Ascending aorta (tissue), 2 donors: ENCODE measurements around the gene GULP1. TPM values are rescaled to one million over a fixed set of nuclear protein-coding genes. Genes with fewer than 3 reads are reported as not detected.

Experiments used
- DNase-seq, 2 donors: peaks; one replicate each; pipeline ENCODE4 v3.0.0-alpha.2; 2019; ENCODE audit warnings: low spot score in 2 of 2
- H3K27ac ChIP-seq, 2 donors: fragments of 200-600 bp; sonication (generic); one replicate each; pipeline ENCODE4 v1.5.1; 2016 to 2017; ENCODE audit warnings: mild to moderate bottlenecking in 1 of 2
- H3K27me3 ChIP-seq: fragments of 200-600 bp; sonication (generic); one replicate; pipeline ENCODE4 v1.5.1; 2017
- H3K36me3 ChIP-seq, 2 donors: fragments of 200-600 bp; sonication (generic); one replicate each; pipeline ENCODE4 v1.5.1; 2016
- H3K4me1 ChIP-seq, 2 donors: fragments of 200-600 bp; sonication (generic); one replicate each; pipeline ENCODE4 v1.5.1; 2016 to 2017; ENCODE audit warnings: mild to moderate bottlenecking in 1 of 2
- H3K4me3 ChIP-seq, 2 donors: fragments of 200-600 bp; sonication (generic); one replicate each; pipeline ENCODE4 v1.5.1; 2016 to 2017; ENCODE audit warnings: mild to moderate bottlenecking in 1 of 2
- H3K9me3 ChIP-seq, 2 donors: fragments of 200-600 bp; sonication (generic); one replicate each; pipeline ENCODE4 v1.5.1; 2016
- intact Hi-C: fragments of 100-400 bp; cut with DNase I; formaldehyde crosslinking; loops from one replicate; pipeline ENCODE4 v1.15.1; 2023
- total RNA-seq: library from RNA; depleted of rRNA; stranded (reverse); fragments of >200 nt; gene quantifications from one replicate; pipeline ENCODE4 v1.1.0, GENCODE V29; 2016
- TF ChIP-seq, protein P1 (sequence below), 3 experiments: fragments of 200-600 bp in 2 of 3; fragments of 450-650 bp in 1 of 3; sonication (generic) in 2 of 3; IDR thresholded peaks; one replicate each; pipeline ENCODE4 v1.5.1; 2016 to 2019; ENCODE audit warnings: antibody characterized with exemption in 3 of 3, mild to moderate bottlenecking in 1 of 3, moderate library complexity in 1 of 3

Gene GULP1
- total RNA-seq, 1 donor from 2014 or later, result 67.8 TPM

DNA sequence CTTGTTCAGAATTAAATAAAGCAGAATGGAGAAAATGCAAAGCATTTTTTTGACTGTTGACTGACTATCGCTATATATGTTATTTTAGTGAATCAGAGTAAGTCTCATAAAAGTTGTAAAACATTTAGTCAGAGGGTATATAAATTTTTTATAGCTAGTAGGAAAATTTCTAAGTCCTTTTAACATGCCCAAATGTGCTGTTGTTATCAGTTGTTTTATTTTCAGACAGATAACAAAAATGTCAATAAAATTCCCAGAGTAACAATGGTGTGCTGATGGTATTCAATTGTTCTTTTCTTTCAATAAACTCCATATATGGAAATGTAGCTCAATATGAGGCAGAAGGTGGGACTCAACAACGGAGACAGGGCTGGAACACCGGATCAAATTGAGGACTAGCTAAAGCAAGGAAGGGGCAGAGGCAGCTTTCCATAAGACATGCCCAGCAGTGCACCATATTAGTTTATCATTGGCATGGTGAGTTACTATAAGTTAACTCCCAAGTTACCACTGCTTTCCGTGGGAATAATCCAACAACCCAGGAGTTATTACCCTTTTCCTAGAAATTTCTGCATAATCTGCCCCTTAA, 26.6 kb downstream of the GULP1 start:
- H3K9me3 ChIP-seq, result no peaks in the 10 kb centered on the region
- TF ChIP-seq, protein P1, sequence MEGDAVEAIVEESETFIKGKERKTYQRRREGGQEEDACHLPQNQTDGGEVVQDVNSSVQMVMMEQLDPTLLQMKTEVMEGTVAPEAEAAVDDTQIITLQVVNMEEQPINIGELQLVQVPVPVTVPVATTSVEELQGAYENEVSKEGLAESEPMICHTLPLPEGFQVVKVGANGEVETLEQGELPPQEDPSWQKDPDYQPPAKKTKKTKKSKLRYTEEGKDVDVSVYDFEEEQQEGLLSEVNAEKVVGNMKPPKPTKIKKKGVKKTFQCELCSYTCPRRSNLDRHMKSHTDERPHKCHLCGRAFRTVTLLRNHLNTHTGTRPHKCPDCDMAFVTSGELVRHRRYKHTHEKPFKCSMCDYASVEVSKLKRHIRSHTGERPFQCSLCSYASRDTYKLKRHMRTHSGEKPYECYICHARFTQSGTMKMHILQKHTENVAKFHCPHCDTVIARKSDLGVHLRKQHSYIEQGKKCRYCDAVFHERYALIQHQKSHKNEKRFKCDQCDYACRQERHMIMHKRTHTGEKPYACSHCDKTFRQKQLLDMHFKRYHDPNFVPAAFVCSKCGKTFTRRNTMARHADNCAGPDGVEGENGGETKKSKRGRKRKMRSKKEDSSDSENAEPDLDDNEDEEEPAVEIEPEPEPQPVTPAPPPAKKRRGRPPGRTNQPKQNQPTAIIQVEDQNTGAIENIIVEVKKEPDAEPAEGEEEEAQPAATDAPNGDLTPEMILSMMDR (IDR thresholded peaks at IDR 0.05), result no peak
- intact Hi-C loops, result no loop called here
- no peak for DNase-seq
- H3K4me3 ChIP-seq, result no peak overlapping the region
- no peaks in the 10 kb centered on the region for H3K36me3 ChIP-seq
- H3K4me1 ChIP-seq, result peaks cover 0 to 3% of the 10 kb centered on the region in 2 donors
- no peaks in the 10 kb centered on the region for H3K27me3 ChIP-seq
- H3K27ac ChIP-seq, result no peak overlapping the region

DNA sequence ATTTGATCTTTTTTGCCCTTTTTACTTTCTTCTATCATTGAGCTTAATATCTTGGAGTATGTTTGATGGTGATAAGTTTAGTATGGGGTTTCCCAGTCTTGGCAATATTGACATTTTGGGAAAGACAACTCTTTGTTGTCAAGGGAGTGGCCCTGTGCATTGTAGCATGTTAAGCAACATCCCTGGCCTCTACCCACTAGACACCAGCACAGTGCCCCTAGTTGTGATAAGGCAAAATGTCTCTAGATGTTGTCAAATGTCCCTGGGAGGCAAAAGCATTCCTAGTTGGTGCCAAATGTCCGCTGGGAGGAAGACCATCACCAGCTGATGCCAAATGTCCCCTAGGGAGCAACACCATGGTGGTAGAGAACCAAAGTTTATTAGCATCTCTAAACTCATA, 28.2 kb downstream of the GULP1 start:
- Histone ChIP-seq H3K36me3 (no peaks in the 10 kb centered on the region), H3K9me3 (no peaks in the 10 kb centered on the region), H3K4me1 (peaks cover 0 to 12% of the 10 kb centered on the region in 2 donors), H3K27me3 (no peaks in the 10 kb centered on the region), H3K27ac (no peak overlapping the region), H3K4me3 (no peak overlapping the region)
- DNase-seq, result no peak
- TF ChIP-seq, protein P1 (IDR thresholded peaks at IDR 0.05), result no peak
- intact Hi-C loops, result no loop called here

DNA sequence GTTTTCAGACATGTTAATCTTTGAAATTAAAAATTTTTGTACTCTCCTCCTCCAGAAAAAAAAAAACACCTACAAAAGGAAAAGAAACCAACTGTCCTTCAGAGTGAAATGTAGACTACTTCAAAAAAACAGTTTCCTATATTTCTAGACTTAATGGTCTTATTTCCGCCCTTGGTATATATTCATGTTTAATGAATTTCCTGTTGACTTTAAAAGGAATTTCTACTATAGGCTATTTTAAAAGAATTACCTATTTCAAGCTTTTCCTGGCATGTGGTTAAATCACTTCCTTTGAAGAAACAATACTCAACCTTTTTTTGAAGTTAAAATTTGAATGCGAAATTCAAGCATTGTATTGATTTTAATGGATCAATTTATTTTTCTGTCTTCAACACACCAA, 29.2 kb downstream of the GULP1 start:
- DNase-seq, result no peak
- TF ChIP-seq, protein P1 (IDR thresholded peaks at IDR 0.05), result no peak
- Histone ChIP-seq H3K27ac (no peak overlapping the region), H3K4me3 (no peak overlapping the region), H3K9me3 (no peaks in the 10 kb centered on the region), H3K36me3 (no peaks in the 10 kb centered on the region), H3K4me1 (peaks cover 0 to 14% of the 10 kb centered on the region in 2 donors), H3K27me3 (no peaks in the 10 kb centered on the region)
- intact Hi-C loops, result no loop called here

DNA sequence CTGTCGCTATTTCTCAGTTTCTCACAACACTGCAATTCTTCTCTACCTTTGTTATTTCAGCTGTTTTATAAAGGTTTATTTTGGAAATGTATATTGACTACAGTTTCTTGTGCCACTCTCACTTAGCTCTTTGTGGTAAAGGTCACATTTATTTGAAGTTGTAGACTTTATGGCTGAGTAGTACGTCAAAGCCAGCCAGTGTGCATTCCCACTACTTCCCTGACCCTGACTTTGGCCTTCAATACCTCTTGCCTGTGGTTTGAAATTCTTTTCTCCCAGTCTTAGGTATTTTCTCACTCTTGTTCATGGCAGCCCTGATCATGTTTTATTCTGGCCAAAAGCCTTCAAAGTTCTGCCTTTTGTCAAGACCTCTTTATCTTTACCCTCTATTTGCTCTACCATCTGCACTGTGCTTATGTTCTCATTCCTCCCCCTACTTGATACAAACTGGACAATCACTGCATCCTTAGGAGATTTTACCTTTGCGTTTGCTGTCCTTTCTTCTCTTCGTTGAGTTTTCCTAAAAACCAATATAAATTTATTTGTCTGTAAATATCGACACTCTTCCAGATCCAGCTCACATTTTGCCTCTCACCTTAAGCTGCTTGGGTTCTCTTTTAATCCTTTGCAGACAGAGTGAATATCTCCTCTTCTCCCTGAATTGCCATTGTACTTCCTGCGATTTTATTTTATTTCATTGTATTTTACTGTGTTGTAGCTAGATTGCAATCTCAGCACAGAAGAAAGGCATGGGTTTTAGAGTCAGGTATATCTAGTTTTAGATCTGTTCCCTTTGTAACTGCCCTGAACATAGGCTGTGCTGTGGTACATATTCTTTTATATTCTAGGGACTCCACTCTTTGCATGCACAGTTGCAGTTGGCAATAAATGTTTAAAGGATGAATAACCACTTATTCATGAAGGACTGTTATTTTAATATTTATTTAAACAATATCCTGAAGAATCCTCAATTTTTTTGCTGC, 31.2 kb downstream of the GULP1 start:
- Histone ChIP-seq H3K27me3 (no peaks in the 10 kb centered on the region), H3K4me3 (no peak overlapping the region), H3K36me3 (no peaks in the 10 kb centered on the region), H3K9me3 (no peaks in the 10 kb centered on the region), H3K27ac (peak overlapping the region; percentile 33 to 37), H3K4me1 (peaks cover 0 to 20% of the 10 kb centered on the region in 2 donors)
- DNase-seq, result no peak
- intact Hi-C loops, result no loop called here
- TF ChIP-seq, protein P1 (IDR thresholded peaks at IDR 0.05), result no peak

DNA sequence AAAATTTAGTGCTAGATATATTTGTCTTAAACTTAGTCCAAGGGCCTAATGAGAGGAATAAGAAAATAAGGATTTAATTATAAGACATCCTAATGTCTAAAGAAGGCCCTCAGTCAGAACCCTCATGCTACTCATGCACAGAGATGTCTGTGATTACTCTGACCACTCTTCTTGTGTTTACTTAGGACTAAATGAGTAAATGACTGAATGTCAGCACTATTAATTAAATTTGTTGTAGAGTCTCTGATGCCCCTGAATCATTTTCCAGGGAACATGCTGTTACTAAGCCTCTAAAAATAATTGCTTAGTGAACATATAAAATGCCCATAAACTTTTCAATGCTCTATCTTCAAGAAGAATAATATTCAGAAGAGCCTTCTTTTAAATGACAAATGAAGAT, 32.4 kb downstream of the GULP1 start:
- no peaks in the 10 kb centered on the region for H3K36me3 ChIP-seq
- TF ChIP-seq, protein P1 (IDR thresholded peaks at IDR 0.05), result no peak
- no peak for DNase-seq
- H3K4me1 ChIP-seq, result peaks cover 0 to 20% of the 10 kb centered on the region in 2 donors
- H3K9me3 ChIP-seq, result no peaks in the 10 kb centered on the region
- no peak overlapping the region for H3K4me3 ChIP-seq
- H3K27ac ChIP-seq, result peak overlapping the region in 1 of 2 donors; percentile 5
- H3K27me3 ChIP-seq, result no peaks in the 10 kb centered on the region
- intact Hi-C loops, result no loop called here
